ENCODE data around the gene NOP9. TPM values are rescaled to one million over a fixed set of nuclear protein-coding genes. Genes with fewer than 3 reads are reported as not detected.

NOP9 gene
- total RNA-seq, 2 experiments from 2014 or later, result 25.8 to 27.7 TPM

DNA sequence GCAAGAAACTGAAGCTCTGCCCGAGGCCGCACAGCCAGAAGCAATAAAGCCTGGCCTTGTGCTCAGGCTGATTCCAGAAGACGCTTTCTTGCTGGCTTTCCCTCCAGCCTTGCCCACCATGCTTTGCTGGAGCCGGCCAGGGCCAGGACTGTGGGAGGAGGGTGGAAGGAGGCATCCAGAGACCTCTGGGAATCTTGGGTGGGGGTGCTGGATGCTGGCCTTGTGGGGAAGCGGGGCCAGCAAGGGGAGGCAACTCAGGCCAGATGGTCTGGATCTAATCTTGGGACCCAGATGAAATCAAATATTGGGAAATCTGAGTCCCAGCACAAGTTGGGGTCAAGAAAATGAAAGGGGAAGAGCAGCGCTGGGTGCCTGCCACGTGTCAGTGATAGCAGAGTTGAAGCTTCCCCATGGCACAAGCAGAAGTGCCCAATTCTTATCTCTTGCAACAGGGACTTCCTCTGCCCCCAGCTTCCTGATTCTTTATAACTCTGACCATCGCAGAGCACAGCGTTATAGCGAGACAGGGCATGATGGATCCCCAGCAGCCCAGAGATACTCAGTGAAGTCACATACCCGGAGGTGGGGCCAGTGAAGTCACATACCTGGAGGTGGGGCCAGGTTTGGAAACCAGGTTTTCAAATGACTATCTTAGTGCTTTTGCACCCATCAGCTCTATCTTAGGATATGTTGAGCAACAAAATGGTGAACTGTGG is 21.9 kb upstream of the NOP9 start:
- ChIA-PET POLR2A (interaction anchor here (1.2 to 2.6 kb wide), 2 partner anchors 31 to 35 kb away, joined by 4 to 8 read pairs; partner anchors contain the start of gene TINF2), CTCF (interaction anchor here (0.9 to 2.1 kb wide), 5 partner anchors 12 to 159 kb away, joined by 3 to 17 read pairs (median 3); partner anchors contain the start of genes CIDEB, LTB4R2 and TINF2)
- H3K4me1 Mint-ChIP-seq, result peaks cover 40% of the 10 kb centered on the region
- no peaks in the 10 kb centered on the region for H3K36me3 Mint-ChIP-seq (ENCODE audit: low read depth)
- no peaks in the 10 kb centered on the region for H3K9me3 Mint-ChIP-seq
- DNase-seq, result no peak
- H3K27me3 Mint-ChIP-seq, result peaks cover 5% of the 10 kb centered on the region
- no peak overlapping the region for H3K27ac Mint-ChIP-seq
- no peak overlapping the region for H3K4me3 Mint-ChIP-seq

- ChIA-PET POLR2A (interaction anchor here (1.1 to 1.2 kb wide), 2 partner anchors 19 to 32 kb away, joined by 3 to 4 read pairs; no protein-coding TSS in a partner anchor), CTCF (interaction anchor here (0.9 to 2.7 kb wide), 3 partner anchors 19 to 54 kb away, joined by 3 to 24 read pairs (median 17); partner anchors contain the start of genes CIDEB and LTB4R2)
- DNase-seq, result no peak
- Mint-ChIP-seq H3K27me3 (peaks cover 5% of the 10 kb centered on the region), H3K9me3 (no peaks in the 10 kb centered on the region), H3K27ac (no peak overlapping the region), H3K4me3 (no peak overlapping the region), H3K36me3 (ENCODE audit: low read depth) (no peaks in the 10 kb centered on the region), H3K4me1 (peaks cover 35% of the 10 kb centered on the region)
These were observed 21.2 kb upstream of the NOP9 start for GRCh38 chr14:24278424-24278823.

GRCh38 chr14:24279301-24280186 is 20.1 kb upstream of the NOP9 start:
- POLR2A ChIA-PET, result interaction anchor here (0.9 to 1.5 kb wide), 8 partner anchors 8 to 66 kb away, joined by 3 to 9 read pairs (median 4); partner anchors contain the start of genes CHMP4A, RABGGTA and TINF2

DNA sequence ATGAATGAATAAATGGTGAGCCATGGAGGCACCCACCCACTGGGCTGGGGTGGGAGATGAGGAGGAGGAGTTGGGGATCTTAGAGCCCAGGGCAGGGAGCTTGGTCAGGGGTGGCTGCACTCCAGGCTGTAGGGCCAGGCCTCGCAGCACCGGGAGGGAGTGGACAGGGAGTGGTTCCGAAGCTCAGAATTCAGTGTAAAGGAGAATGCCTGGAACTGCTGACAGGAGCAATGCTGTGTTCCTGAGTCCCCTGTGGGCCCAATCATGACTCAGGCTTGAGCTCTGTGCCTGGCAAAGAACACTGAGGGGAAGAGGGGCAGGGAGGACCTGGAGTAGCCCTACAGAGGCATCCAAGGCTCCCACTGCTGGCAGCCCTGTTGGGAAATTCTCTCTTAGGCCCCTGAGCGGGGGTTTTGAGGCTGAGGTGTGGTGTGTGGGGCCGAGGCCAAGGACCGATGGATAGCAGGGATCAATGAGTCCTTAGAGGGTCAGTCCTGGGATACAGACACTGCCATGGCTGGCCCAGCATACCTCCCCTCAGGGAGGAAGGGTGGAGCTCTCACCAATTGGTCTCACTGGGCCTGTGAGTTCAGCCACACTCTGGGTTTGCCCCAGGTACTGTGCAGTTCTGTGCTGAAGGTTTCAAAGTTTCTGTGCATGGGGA is 18.7 kb upstream of the NOP9 start:
- POLR2A ChIA-PET, result interaction anchor here (1.0 to 1.6 kb wide), 5 partner anchors 8 to 38 kb away, joined by 3 to 9 read pairs (median 4); partner anchors contain the start of genes RABGGTA and TINF2
- H3K36me3 Mint-ChIP-seq (ENCODE audit: low read depth), result no peaks in the 10 kb centered on the region
- DNase-seq, result no peak
- peaks cover 6% of the 10 kb centered on the region for H3K27me3 Mint-ChIP-seq
- no peak overlapping the region for H3K4me3 Mint-ChIP-seq
- CTCF ChIA-PET, result interaction anchor here (1.2 to 3.1 kb wide), 7 partner anchors 10 to 52 kb away, joined by 3 to 24 read pairs (median 8); partner anchors contain the start of genes CIDEB and RABGGTA
- peaks cover 22% of the 10 kb centered on the region for H3K4me1 Mint-ChIP-seq
- H3K9me3 Mint-ChIP-seq, result no peaks in the 10 kb centered on the region
- no peak overlapping the region for H3K27ac Mint-ChIP-seq

More at GRCh38 chr14:24279301-24280186, 20.1 kb upstream of the NOP9 start:
- no peak overlapping the region for H3K27ac Mint-ChIP-seq
- H3K36me3 Mint-ChIP-seq (ENCODE audit: low read depth), result no peaks in the 10 kb centered on the region
- H3K4me1 Mint-ChIP-seq, result peaks cover 25% of the 10 kb centered on the region
- peaks cover 5% of the 10 kb centered on the region for H3K27me3 Mint-ChIP-seq
- peak; percentile 50 for DNase-seq
- no peaks in the 10 kb centered on the region for H3K9me3 Mint-ChIP-seq
- CTCF ChIA-PET, result interaction anchor here (1.0 to 3.1 kb wide), 11 partner anchors 9 to 171 kb away, joined by 3 to 24 read pairs (median 4); partner anchors contain the start of genes CIDEB, LTB4R2, RABGGTA and TINF2
- no peak overlapping the region for H3K4me3 Mint-ChIP-seq

GRCh38 chr14:24281636-24282035 is 18.0 kb upstream of the NOP9 start:
- DNase-seq, result no peak
- H3K36me3 Mint-ChIP-seq (ENCODE audit: low read depth), result no peaks in the 10 kb centered on the region
- peaks cover 22% of the 10 kb centered on the region for H3K4me1 Mint-ChIP-seq
- no peak overlapping the region for H3K27ac Mint-ChIP-seq
- H3K9me3 Mint-ChIP-seq, result no peaks in the 10 kb centered on the region
- H3K4me3 Mint-ChIP-seq, result no peak overlapping the region
- ChIA-PET CTCF (interaction anchor here (2.3 to 3.1 kb wide), 2 partner anchors 11 to 26 kb away, joined by 9 to 14 read pairs; partner anchors contain the start of genes CIDEB and RABGGTA), POLR2A (interaction anchor here (1.6 to 3.3 kb wide), 2 partner anchors 9 to 35 kb away, joined by 4 to 11 read pairs; no protein-coding TSS in a partner anchor)
- H3K27me3 Mint-ChIP-seq, result peaks cover 10% of the 10 kb centered on the region

GRCh38 chr14:24282736-24283135 is 16.9 kb upstream of the NOP9 start:
- Mint-ChIP-seq H3K27ac (no peak overlapping the region), H3K4me1 (peaks cover 18% of the 10 kb centered on the region), H3K9me3 (no peaks in the 10 kb centered on the region), H3K36me3 (ENCODE audit: low read depth) (no peaks in the 10 kb centered on the region), H3K4me3 (no peak overlapping the region), H3K27me3 (peaks cover 11% of the 10 kb centered on the region)
- POLR2A ChIA-PET, result interaction anchor here (0.7 to 3.3 kb wide), 5 partner anchors 8 to 67 kb away, joined by 3 to 11 read pairs (median 4); partner anchors contain the start of genes DHRS1, MDP1, NOP9 and RABGGTA
- no peak for DNase-seq
- CTCF ChIA-PET, result interaction anchor here (1.0 to 2.3 kb wide), 4 partner anchors 11 to 192 kb away, joined by 3 to 9 read pairs (median 4); partner anchors contain the start of gene CIDEB

GRCh38 chr14:24283796-24284460 is 15.7 kb upstream of the NOP9 start:
- CTCF ChIA-PET, result interaction anchor here (1.2 to 1.5 kb wide), 2 partner anchors 41 to 193 kb away, joined by 3 to 4 read pairs; partner anchors contain the start of gene TINF2

DNA sequence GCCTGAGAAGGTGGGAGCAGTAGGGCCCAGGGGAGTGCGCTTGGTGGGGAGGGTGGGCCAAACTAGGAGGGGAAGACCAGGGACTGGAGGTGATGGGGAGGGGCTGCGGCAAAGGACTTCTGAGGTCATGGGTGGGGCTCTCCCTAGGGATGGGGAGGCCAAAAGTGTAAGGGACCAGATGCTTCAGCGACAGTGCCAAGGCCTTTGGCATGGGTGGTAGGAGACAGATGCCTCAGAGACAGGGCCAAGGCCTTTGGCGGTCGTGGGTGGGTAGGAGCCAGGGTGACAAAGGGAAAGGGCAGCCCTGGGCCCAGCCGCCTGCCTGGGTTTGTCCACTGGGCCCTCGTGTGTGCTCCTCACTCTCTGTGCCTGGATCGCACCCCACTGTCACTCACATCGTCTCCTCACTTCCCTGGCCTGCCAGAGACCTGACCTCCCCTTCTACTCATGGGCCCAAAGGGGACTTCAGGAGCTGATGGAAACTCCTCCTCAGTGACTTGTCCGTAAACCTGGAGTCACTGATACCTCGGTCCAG is 15.1 kb upstream of the NOP9 start:
- H3K27ac Mint-ChIP-seq, result no peak overlapping the region
- peaks cover 2% of the 10 kb centered on the region for H3K36me3 Mint-ChIP-seq (ENCODE audit: low read depth)
- peaks cover 16% of the 10 kb centered on the region for H3K27me3 Mint-ChIP-seq
- POLR2A ChIA-PET, result interaction anchor here (1.1 to 3.3 kb wide), 2 partner anchors 38 to 170 kb away, joined by 4 to 11 read pairs; partner anchors contain the start of genes DCAF11 and NRL
- peaks cover 10% of the 10 kb centered on the region for H3K4me1 Mint-ChIP-seq
- DNase-seq, result no peak
- H3K9me3 Mint-ChIP-seq, result no peaks in the 10 kb centered on the region
- CTCF ChIA-PET, result interaction anchor here (0.8 to 1.5 kb wide), 2 partner anchors 24 to 42 kb away, joined by 3 to 4 read pairs; partner anchors contain the start of gene TINF2
- no peak overlapping the region for H3K4me3 Mint-ChIP-seq

More at GRCh38 chr14:24283796-24284460, 15.7 kb upstream of the NOP9 start:
- H3K4me1 Mint-ChIP-seq, result peaks cover 12% of the 10 kb centered on the region
- no peaks in the 10 kb centered on the region for H3K36me3 Mint-ChIP-seq (ENCODE audit: low read depth)
- POLR2A ChIA-PET, result interaction anchor here (0.7 to 3.3 kb wide), 2 partner anchors 37 to 68 kb away, joined by 3 to 11 read pairs; partner anchors contain the start of gene MDP1
- peaks cover 16% of the 10 kb centered on the region for H3K27me3 Mint-ChIP-seq
- no peak overlapping the region for H3K27ac Mint-ChIP-seq
- DNase-seq, result no peak
- no peak overlapping the region for H3K4me3 Mint-ChIP-seq
- no peaks in the 10 kb centered on the region for H3K9me3 Mint-ChIP-seq

GRCh38 chr14:24285351-24285750 is 14.3 kb upstream of the NOP9 start:
- ChIA-PET POLR2A (interaction anchor here (1.1 kb wide), 1 partner anchor 170 kb away, joined by 4 read pairs; the partner anchor contains the start of genes DCAF11 and NRL), CTCF (interaction anchor here (0.8 to 1.5 kb wide), 2 partner anchors 23 to 43 kb away, joined by 3 to 4 read pairs; partner anchors contain the start of gene TINF2)
- Mint-ChIP-seq H3K4me3 (no peak overlapping the region), H3K27me3 (peaks cover 16% of the 10 kb centered on the region), H3K9me3 (no peaks in the 10 kb centered on the region), H3K36me3 (ENCODE audit: low read depth) (peaks cover 9% of the 10 kb centered on the region), H3K4me1 (peaks cover 15% of the 10 kb centered on the region), H3K27ac (no peak overlapping the region)
- DNase-seq, result no peak

- DNase-seq, result no peak
- Mint-ChIP-seq H3K36me3 (ENCODE audit: low read depth) (peaks cover 26% of the 10 kb centered on the region), H3K9me3 (no peaks in the 10 kb centered on the region), H3K27me3 (peaks cover 22% of the 10 kb centered on the region), H3K27ac (no peak overlapping the region), H3K4me1 (peaks cover 23% of the 10 kb centered on the region), H3K4me3 (no peak overlapping the region)
- POLR2A ChIA-PET, result interaction anchor here (1.4 kb wide), 2 partner anchors 16 to 33 kb away, joined by 4 to 8 read pairs; partner anchors contain the start of gene RABGGTA
- CTCF ChIA-PET, result interaction anchor here (1.3 kb wide), 1 partner anchor 45 kb away, joined by 4 read pairs; the partner anchor contains the start of gene TINF2
These were observed 12.7 kb upstream of the NOP9 start for GRCh38 chr14:24286996-24287395.
